Epithelial cell of esophagus (primary cell): ENCODE measurements around the gene NAALAD2.
A peak's percentile ranks its signal among the peaks of the same experiment; 100 is the strongest.
"Not testable (repeated sequence)": the region's sequence is repeated elsewhere in the genome, so short reads cannot be mapped to it uniquely, and the experiment has no call there.

Experiments used
- DNase-seq: peaks from one replicate; pipeline ENCODE4 v3.0.0; 2010; ENCODE audit warnings: low read depth
- H3K4me3 ChIP-seq: 2 replicates; pipeline ENCODE4 v1.5.1; 2011; ENCODE audit warnings: mild to moderate bottlenecking, low read length, control low read depth
- CTCF ChIP-seq: IDR thresholded peaks from 2 replicates; pipeline ENCODE4 v1.5.1; 2011; ENCODE audit warnings: low read depth, mild to moderate bottlenecking, low read length, control low read depth, inconsistent platforms; ENCODE audit not compliant: insufficient read depth; ENCODE audit errors: missing control alignments

Gene NAALAD2

GRCh38 chr11:90124946-90125345 is 9.5 kb upstream of the NAALAD2 start:
- H3K4me3 ChIP-seq, result no peak overlapping the region

GRCh38 chr11:90133560-90134477 is 644 bp upstream of the NAALAD2 start:
- H3K4me3 ChIP-seq, result peak overlapping the region; percentile 44
- DNase-seq, result no peak
- no peak for TF ChIP-seq CTCF

More at GRCh38 chr11:90124946-90125345, 9.5 kb upstream of the NAALAD2 start:
- no peak for TF ChIP-seq CTCF
- no peak for DNase-seq

- no peak for DNase-seq
- TF ChIP-seq CTCF, result no peak
- H3K4me3 ChIP-seq, result peak overlapping the region; percentile 44
Measured at GRCh38 chr11:90135016-90135415, 553 bp downstream of the NAALAD2 start.

GRCh38 chr11:90148900-90149299 is 14.4 kb downstream of the NAALAD2 start:
- no peak for TF ChIP-seq CTCF
- H3K4me3 ChIP-seq, result no peak overlapping the region
- DNase-seq, result no peak

- DNase-seq, H3K4me3 ChIP-seq: not testable (repeated sequence)
Measured at GRCh38 chr11:90166982-90167573, 32.6 kb downstream of the NAALAD2 start.

GRCh38 chr11:90167704-90168103 is 33.2 kb downstream of the NAALAD2 start:
- not testable (repeated sequence) for DNase-seq, H3K4me3 ChIP-seq

- no peak for DNase-seq
- no peak overlapping the region for H3K4me3 ChIP-seq
- TF ChIP-seq CTCF, result no peak
Measured at GRCh38 chr11:90168571-90168970, 34.1 kb downstream of the NAALAD2 start.

GRCh38 chr11:90171359-90171758 is 36.9 kb downstream of the NAALAD2 start:
- H3K4me3 ChIP-seq, result no peak overlapping the region
- no peak for DNase-seq
- TF ChIP-seq CTCF, result no peak
